Epidermal melanocyte (primary cell): ENCODE data around the gene KCNMB2.

ENCODE experiments used
- DNase-seq: peaks from one replicate; pipeline ENCODE4 v3.0.0; 2011; ENCODE audit warnings: low spot score; ENCODE audit not compliant: insufficient read length

Gene KCNMB2

GRCh38 chr3:178567611-178568010, 31.4 kb downstream of the KCNMB2 start:
- DNase-seq = no peak

GRCh38 chr3:178568155-178568731, 32.0 kb downstream of the KCNMB2 start:
- no peak for DNase-seq

- no peak for DNase-seq
Measured at GRCh38 chr3:178568911-178569310, 32.7 kb downstream of the KCNMB2 start.

- no peak for DNase-seq
Measured at GRCh38 chr3:178569826-178570225, 33.6 kb downstream of the KCNMB2 start.

GRCh38 chr3:178583963-178584575, 47.8 kb downstream of the KCNMB2 start:
- no peak for DNase-seq

- DNase-seq = no peak
Measured at GRCh38 chr3:178584722-178585380, 48.6 kb downstream of the KCNMB2 start.

- no peak for DNase-seq
Measured at GRCh38 chr3:178585454-178585853, 49.2 kb downstream of the KCNMB2 start.

- no peak for DNase-seq
Measured at GRCh38 chr3:178586076-178586475, 49.8 kb downstream of the KCNMB2 start.

- DNase-seq = no peak
Measured at GRCh38 chr3:178588628-178589027, 52.4 kb downstream of the KCNMB2 start.

- DNase-seq = no peak
Measured at GRCh38 chr3:178593786-178594185, 57.5 kb downstream of the KCNMB2 start.

GRCh38 chr3:178597371-178597770, 61.1 kb downstream of the KCNMB2 start:
- DNase-seq = no peak

GRCh38 chr3:178602856-178603255, 66.6 kb downstream of the KCNMB2 start:
- no peak for DNase-seq

GRCh38 chr3:178603735-178604134, 67.5 kb downstream of the KCNMB2 start:
- DNase-seq = no peak

- DNase-seq = no peak
Measured at GRCh38 chr3:178618197-178618596, 82.0 kb downstream of the KCNMB2 start.

GRCh38 chr3:178618896-178619295, 82.7 kb downstream of the KCNMB2 start:
- DNase-seq = no peak

- DNase-seq = no peak
Measured at GRCh38 chr3:178623666-178624255, 87.5 kb downstream of the KCNMB2 start.

GRCh38 chr3:178624276-178624675, 88.0 kb downstream of the KCNMB2 start:
- DNase-seq = no peak

- no peak for DNase-seq
Measured at GRCh38 chr3:178625053-178625600, 88.9 kb downstream of the KCNMB2 start.

- DNase-seq = no peak
Measured at GRCh38 chr3:178628037-178628436, 91.8 kb downstream of the KCNMB2 start.

- DNase-seq = no peak
Measured at GRCh38 chr3:178629430-178630178, 93.4 kb downstream of the KCNMB2 start.

GRCh38 chr3:178631950-178632349, 95.7 kb downstream of the KCNMB2 start:
- DNase-seq = no peak

- DNase-seq = no peak
Measured at GRCh38 chr3:178634975-178635374, 98.7 kb downstream of the KCNMB2 start.
